GM18951 (cell line): ENCODE measurements around the gene CEP164.

ENCODE experiments used
- POLR2A ChIP-seq: IDR thresholded peaks from 4 replicates; pipeline ENCODE4 v1.6.1; 2011; ENCODE audit warnings: mild to moderate bottlenecking; ENCODE audit not compliant: insufficient read length, insufficient read depth; ENCODE audit errors: extremely low read depth
- in situ Hi-C: fragments of 300-500 bp; cut with MboI; formaldehyde crosslinking; loops from one replicate; pipeline ENCODE4 v1.12.0; 2022; ENCODE audit warnings: low sequenced_read_pairs, mixed read lengths, inconsistent platforms; ENCODE audit not compliant: unreplicated experiment

CEP164 gene

DNA sequence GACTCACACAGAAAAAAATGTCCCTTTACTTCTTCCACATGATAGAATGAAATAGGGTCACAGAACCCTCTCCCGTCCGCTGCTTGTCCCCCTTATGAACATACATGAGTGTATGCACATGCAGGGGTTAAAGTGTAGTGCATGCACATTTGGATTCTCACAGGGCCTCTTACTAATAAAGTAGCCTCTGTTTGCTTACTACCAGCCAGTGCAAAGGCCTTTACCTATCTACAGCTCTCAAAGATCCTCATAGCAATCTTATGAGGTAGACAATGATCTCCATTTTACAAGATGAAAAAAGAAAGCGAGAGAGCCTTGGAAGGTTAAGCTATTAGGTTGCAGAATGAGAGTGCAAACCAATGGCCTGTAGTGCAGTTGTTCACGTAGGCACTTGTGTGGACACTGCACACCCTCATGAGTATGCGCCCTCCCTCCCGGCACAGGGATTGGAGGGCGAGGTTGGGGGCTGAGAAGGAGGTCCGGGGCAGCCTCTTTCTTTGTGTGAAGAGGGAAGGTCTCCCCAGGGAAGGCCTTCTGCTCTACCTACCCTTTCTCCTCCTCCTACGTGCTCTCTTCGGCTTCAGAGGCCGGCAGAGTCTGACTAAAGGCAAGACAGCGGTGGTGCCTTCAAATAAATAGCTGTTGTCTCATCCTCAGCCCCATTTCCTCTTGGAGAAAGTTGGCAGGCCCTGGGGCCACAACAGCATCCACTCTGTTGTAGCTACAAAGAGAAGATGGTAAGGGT, 91.3 kb downstream of the CEP164 start:
- in situ Hi-C loops, result no loop called here
- no peak for TF ChIP-seq POLR2A

DNA sequence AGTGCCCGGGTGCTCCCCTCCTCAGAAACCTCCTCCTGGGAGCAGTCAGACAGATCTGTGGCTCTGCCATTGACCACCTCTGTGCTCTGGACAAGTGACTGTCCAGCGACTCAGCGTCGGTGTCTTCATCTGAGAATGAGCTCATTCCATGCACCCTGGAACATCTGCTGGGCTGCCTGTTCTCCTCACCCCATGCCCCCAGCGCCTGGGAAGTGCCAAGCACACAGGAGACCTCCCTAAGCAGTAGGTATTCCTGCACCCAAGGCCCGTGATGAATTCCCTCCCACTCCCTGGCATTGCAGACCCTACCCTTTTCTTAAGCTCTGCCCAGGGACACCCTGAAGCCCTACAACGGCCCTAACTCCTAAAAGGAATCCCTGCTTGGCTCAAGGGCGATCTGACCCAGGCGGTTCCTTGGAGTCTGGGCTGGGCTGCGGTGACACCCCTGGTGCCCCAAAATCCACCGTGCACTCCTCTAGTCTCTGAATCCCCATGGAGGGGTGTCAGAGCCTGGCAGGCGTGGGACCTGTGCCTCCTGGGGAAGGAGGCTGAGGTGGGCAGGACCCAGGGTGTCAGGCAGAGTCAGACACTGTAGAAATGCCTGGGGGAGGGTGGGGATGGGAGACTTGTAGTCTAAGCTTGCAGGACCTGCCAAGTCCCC, 92.0 kb downstream of the CEP164 start:
- in situ Hi-C loops, result loop anchor here (10.0 kb wide), 1 partner anchor 385 kb away; no protein-coding TSS in a partner anchor
- TF ChIP-seq POLR2A, result no peak

DNA sequence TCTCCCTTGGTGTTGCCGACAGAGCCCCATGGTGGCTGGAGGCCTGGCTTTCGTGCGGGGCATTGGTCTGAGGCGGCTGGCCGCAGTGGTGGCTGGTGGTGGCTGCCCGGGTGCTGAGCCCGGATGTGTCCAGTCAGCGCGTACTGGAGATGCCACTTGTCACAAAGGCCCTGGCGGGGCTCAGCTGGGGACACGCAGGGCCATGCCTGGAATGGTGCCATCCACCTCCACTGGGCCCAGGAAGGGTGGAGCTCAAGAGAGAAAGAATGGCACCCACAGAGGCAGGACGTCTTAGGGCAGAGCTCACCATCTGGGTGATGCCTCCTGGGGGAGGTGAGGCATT, 92.5 kb downstream of the CEP164 start:
- TF ChIP-seq POLR2A, result no peak
- in situ Hi-C loops, result loop anchor here (10.0 kb wide), 1 partner anchor 385 kb away; no protein-coding TSS in a partner anchor

DNA sequence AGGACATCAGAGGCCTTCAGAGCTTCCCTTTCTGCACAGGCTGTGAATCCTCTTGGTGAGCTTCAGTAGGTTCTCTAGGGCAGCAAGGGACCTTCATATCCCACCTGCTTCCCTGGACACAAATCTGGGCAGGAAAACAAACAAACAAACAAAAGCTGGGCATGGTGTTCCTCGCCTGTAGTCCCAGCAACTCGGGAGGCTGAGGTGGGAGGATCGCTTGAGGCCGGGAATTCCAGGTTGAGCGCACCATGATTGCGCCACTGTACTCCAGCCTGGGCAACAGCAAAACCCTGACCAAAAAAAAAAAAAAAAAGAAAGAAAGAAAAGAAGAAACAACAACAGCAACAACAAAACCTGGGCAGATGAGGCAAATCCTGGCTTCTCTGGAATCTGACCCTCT, 92.9 kb downstream of the CEP164 start:
- no peak for TF ChIP-seq POLR2A
- in situ Hi-C loops, result loop anchor here (10.0 kb wide), 1 partner anchor 384 kb away; no protein-coding TSS in a partner anchor

- no peak for TF ChIP-seq POLR2A
- in situ Hi-C loops, result loop anchor here (10.0 kb wide), 1 partner anchor 384 kb away; no protein-coding TSS in a partner anchor
Measured at GRCh38 chr11:117421041-117421440, 93.4 kb downstream of the CEP164 start.

DNA sequence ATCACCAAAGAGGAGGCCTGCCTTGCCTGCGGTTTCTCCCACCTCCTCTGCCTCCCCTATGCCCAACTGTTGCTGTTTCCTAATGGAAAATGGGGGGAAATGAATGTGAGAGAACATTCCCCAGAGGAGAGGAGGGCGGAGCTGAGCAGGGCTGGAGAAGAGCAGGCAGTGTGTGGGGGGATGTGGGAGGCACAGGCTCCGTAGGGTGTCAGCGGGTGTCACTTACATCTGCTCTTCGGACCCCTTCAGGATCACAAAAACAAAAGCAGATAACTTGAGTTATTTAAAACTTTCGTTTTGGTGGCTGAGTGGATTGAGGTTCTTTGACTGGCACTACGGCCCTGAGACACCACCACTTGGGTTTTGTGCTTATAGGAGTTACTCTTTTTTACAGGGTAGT, 93.8 kb downstream of the CEP164 start:
- in situ Hi-C loops, result loop anchor here (10.0 kb wide), 1 partner anchor 383 kb away; no protein-coding TSS in a partner anchor
- no peak for TF ChIP-seq POLR2A

GRCh38 chr11:117423046-117423575, 95.5 kb downstream of the CEP164 start:
- no peak for TF ChIP-seq POLR2A

DNA sequence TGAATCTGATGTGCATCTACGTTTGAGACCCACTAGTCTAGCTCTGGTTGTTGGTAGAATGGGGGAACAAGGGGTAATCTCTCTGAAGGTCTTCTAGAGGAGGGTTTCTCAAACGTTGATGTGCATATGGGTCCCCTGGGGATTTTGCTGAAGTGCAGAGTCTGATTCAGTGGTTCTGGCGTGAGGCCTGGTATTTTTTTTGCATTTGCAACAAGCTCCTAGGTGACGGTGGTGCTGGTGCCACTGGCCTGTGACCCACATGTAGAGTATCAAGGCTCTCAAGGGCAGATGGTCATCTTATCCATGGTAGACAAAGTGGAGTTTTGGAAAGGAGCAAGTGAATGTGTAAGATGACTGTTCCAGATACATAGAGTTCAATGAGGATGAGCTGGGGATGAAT, 97.1 kb downstream of the CEP164 start:
- no peak for TF ChIP-seq POLR2A
- in situ Hi-C loops, result loop anchor here (10.0 kb wide), 1 partner anchor 380 kb away; no protein-coding TSS in a partner anchor

More at GRCh38 chr11:117423046-117423575, 95.5 kb downstream of the CEP164 start:
- in situ Hi-C loops, result loop anchor here (10.0 kb wide), 1 partner anchor 382 kb away; no protein-coding TSS in a partner anchor

DNA sequence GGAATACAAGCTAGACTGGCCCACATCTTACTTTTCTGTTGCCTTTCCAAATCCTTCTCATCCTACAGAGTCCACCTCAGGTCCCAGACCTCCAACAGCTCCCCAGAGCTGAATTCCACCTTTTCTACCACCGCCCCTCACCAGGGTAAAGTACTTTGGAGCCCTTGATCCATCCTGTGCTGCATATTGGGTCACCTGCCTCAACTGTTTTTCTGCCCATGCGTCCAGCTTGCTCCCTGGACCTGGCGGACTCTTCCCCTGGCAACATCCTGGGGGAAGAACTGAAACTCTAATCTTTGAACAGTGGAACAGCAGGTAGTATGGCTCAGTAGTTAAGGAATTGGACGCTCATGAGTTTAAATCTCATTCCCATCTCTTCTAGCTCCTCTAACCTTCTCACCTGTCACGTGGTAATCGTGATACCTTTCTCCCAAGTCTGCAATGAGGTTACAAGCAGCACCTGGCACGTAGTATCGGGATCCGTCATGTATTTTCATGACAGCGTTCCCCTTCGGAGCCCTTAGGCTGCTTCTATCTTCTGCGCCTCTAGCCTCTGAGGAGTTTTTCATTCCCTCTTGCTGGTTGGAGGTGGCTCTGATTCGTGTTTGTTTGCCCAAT, 98.1 kb downstream of the CEP164 start:
- in situ Hi-C loops, result loop anchor here (10.0 kb wide), 1 partner anchor 379 kb away; no protein-coding TSS in a partner anchor
- no peak for TF ChIP-seq POLR2A

DNA sequence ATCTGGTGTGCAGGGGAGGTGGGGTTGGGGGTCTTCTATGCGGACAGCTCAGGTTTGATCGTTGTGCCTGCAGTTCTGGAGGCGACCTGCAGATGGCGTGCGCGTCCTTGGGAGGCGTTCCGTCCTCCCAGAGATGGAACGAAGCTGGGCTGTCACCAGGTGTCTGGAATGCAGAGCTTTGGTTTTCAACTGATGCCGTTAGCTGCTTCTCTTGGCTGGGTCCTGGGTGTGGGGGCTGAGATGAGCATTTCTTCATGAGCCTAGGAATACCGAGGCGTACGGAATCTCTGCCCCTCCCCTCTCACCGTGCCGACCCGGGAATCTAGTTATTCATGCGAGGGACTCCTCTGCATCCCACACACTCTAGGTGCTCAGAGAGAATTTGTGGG, 98.6 kb downstream of the CEP164 start:
- no peak for TF ChIP-seq POLR2A
- in situ Hi-C loops, result loop anchor here (10.0 kb wide), 1 partner anchor 379 kb away; no protein-coding TSS in a partner anchor

DNA sequence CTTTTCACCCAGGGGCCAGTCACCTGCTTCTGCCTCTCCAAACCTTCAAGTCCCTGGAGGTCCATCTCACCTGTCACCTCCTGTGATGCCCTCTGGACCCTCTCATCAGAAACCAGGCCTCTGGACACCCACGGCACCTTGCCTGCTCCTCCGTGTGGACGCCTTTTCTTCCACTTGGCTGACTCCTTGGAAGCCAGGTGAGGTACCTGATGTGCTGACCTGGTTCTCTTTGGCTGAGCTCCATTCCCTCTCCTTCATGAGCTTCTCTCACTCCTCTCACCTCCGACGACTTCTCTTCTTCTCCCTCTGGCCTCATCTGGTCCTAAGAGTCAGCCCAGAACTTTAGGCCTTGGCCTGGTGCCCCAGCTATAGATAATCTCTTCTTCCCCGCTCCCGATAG, 99.3 kb downstream of the CEP164 start:
- in situ Hi-C loops, result loop anchor here (10.0 kb wide), 1 partner anchor 378 kb away; no protein-coding TSS in a partner anchor
- no peak for TF ChIP-seq POLR2A

GRCh38 chr11:117427356-117427874, 99.8 kb downstream of the CEP164 start:
- no peak for TF ChIP-seq POLR2A
- in situ Hi-C loops, result loop anchor here (10.0 kb wide), 1 partner anchor 377 kb away; no protein-coding TSS in a partner anchor
